ENCODE measurements around the gene PLPPR5.

DNA sequence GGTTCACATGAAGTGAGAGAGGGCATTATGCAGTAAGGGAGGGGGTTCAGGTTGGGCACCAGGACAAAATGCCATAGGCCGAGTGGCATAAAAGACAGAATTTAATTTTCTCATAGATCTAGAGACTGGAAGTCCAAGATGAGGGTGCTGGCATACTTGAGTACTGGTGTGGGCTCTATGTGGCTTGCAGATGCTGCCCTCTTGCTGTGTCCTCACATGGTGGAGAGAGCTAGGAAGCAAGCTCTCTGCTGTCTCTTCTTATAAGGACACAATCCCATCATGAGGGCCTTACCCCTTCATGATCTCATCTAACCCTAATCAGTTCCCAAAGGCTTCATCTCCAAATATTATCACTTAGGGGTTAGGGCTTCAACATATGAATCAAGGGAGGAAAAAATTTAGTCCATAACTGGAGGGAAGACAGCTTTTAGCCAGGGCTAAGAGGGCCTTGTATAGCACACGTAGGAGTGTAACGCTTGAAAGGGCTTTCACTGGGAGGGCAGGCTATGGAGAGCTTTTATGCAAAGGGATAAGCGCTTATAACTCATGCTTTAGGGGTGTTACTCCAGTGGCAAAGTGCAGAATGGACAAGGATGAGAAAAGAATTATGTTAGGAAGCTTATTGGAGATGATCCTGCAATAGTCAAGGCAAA is 64.5 kb downstream of the PLPPR5 start:
- TF ChIP-seq, protein P1, sequence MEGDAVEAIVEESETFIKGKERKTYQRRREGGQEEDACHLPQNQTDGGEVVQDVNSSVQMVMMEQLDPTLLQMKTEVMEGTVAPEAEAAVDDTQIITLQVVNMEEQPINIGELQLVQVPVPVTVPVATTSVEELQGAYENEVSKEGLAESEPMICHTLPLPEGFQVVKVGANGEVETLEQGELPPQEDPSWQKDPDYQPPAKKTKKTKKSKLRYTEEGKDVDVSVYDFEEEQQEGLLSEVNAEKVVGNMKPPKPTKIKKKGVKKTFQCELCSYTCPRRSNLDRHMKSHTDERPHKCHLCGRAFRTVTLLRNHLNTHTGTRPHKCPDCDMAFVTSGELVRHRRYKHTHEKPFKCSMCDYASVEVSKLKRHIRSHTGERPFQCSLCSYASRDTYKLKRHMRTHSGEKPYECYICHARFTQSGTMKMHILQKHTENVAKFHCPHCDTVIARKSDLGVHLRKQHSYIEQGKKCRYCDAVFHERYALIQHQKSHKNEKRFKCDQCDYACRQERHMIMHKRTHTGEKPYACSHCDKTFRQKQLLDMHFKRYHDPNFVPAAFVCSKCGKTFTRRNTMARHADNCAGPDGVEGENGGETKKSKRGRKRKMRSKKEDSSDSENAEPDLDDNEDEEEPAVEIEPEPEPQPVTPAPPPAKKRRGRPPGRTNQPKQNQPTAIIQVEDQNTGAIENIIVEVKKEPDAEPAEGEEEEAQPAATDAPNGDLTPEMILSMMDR (IDR thresholded peaks at IDR 0.05), result no peak
- TF ChIP-seq POLR2A (IDR thresholded peaks at IDR 0.05) (no peak), POLR2AphosphoS5 (IDR thresholded peaks at IDR 0.05) (no peak), EP300 (IDR thresholded peaks at IDR 0.05) (no peak)

All from gastroesophageal sphincter (tissue), 3 donors.